GM23248 (cell line): ENCODE measurements around the gene CNOT6.

Experiments
- EZH2 ChIP-seq: fragments of 200-600 bp; sonication (generic); IDR thresholded peaks from 2 replicates; pipeline ENCODE4 v1.6.1; 2018; ENCODE audit warnings: antibody characterized with exemption, mild to moderate bottlenecking; ENCODE audit not compliant: insufficient read depth, poor library complexity, severe bottlenecking
- EZH2phosphoT487 ChIP-seq: fragments of 200-600 bp; sonication (generic); IDR thresholded peaks from 2 replicates; pipeline ENCODE4 v1.6.1; 2018; ENCODE audit warnings: antibody characterized with exemption, moderate library complexity, mild to moderate bottlenecking, low read depth; ENCODE audit not compliant: insufficient read depth

GRCh38 chr5:180618829-180619562 lies 124.8 kb downstream of the CNOT6 start:
- TF ChIP-seq EZH2 (no peak), EZH2phosphoT487 (no peak)
